K562 (cell line): Measurements from ENCODE around the gene PDZRN3. TPM values are rescaled to one million over a fixed set of nuclear protein-coding genes. Genes with fewer than 3 reads are reported as not detected.

Source experiments
- ATAC-seq: fragments of 200-7000 bp; cut with Tn5 transposase; 3 replicates; pipeline ENCODE4 v1.9.1; 2020; ENCODE audit warnings: moderate library complexity
- BruUV-seq: library from RNA; stranded (reverse); fragments of 400-500 nt; replicated peaks from 2 replicates; lab custom pipeline; 2021; lab: Mats Ljungman, UMichigan
- CTCF ChIA-PET: fragments of 300-600 bp; formaldehyde crosslinking; extraction: SDS; loops from one replicate; lab custom pipeline; 2021; ENCODE audit warnings: low intra/inter-chr PET ratio; lab: Yijun Ruan, JAX
- POLR2A ChIA-PET: fragments of 300-600, 350-650 bp; sonication (Branson Sonifier 250); formaldehyde crosslinking; extraction: SDS; loops from one replicate; lab custom pipeline; 2021; ENCODE audit warnings: antibody characterized with exemption, inconsistent platforms; lab: Yijun Ruan, JAX
- DNase-seq, 4 experiments: peaks; one replicate each; pipeline versions ENCODE4 v3.0.0 to v3.0.0-alpha.2; 2011 to 2018; ENCODE audit warnings: low spot score in 3 of 4, mixed read lengths in 3 of 4; ENCODE audit errors: extremely low read depth in 1 of 4
- FAIRE-seq: peaks from 2 replicates; lab custom pipeline; 2011; peaks lifted over from hg19 to GRCh38; lab: Jason Lieb, UNC
- H2AFZ ChIP-seq: 2 replicates; pipeline ENCODE4 v1.6.0; 2011; ENCODE audit warnings: low read depth, low read length, control low read depth, inconsistent platforms
- H3K27ac ChIP-seq: fragments of 200-600 bp; 3 replicates; pipeline ENCODE4 v1.8.0; 2011; ENCODE audit warnings: low read depth, mild to moderate bottlenecking, control low read depth, inconsistent platforms, low read length, moderate library complexity, mixed read lengths; ENCODE audit errors: extremely low read depth
- H3K27me3 ChIP-seq, 2 experiments: fragments of 300-600 bp in 1 of 2; 2 replicates in 1 of 2; 3 replicates in 1 of 2; pipeline versions ENCODE4 v1.6.0 to v1.8.0; 2011; ENCODE audit warnings: inconsistent platforms in 2 of 2, low read length in 2 of 2, mild to moderate bottlenecking in 1 of 2, mixed read lengths in 1 of 2, moderate library complexity in 1 of 2; ENCODE audit not compliant: control insufficient read depth in 2 of 2, insufficient read depth in 2 of 2
- H3K36me3 ChIP-seq: fragments of 300-600 bp; 3 replicates; pipeline ENCODE4 v1.8.0; 2011; ENCODE audit warnings: mild to moderate bottlenecking, low read length, inconsistent platforms; ENCODE audit not compliant: control insufficient read depth, insufficient read depth
- H3K4me1 ChIP-seq, 2 experiments: fragments of 200-600 bp in 1 of 2; replicated peaks in 1 of 2; 2 replicates in 1 of 2; 3 replicates in 1 of 2; pipeline versions ENCODE4 v1.5.1 to v1.8.0; 2011; ENCODE audit warnings: inconsistent platforms in 2 of 2, low read length in 2 of 2, mild to moderate bottlenecking in 1 of 2, mixed read lengths in 1 of 2, moderate library complexity in 1 of 2; ENCODE audit not compliant: control insufficient read depth in 2 of 2, insufficient read depth in 2 of 2
- H3K4me2 ChIP-seq: 2 replicates; pipeline ENCODE4 v1.6.1; 2011; ENCODE audit warnings: low read length, control low read depth, inconsistent platforms, mixed read lengths; ENCODE audit not compliant: insufficient read depth
- H3K4me3 ChIP-seq: fragments of 200-600 bp; sonication (generic), shearing (Covaris generic); 2 replicates; pipeline ENCODE4 v1.5.1; 2016; ENCODE audit warnings: control low read depth, inconsistent platforms
- H3K79me2 ChIP-seq: fragments of 200-600 bp; 3 replicates; pipeline ENCODE4 v1.8.0; 2011; ENCODE audit warnings: low read length, inconsistent platforms; ENCODE audit not compliant: control insufficient read depth, insufficient read depth
- H3K9ac ChIP-seq, 2 experiments: 2 replicates each; pipeline versions ENCODE4 v1.6.0 to v1.6.1; 2011; ENCODE audit warnings: low read depth in 2 of 2, low read length in 2 of 2, control low read depth in 1 of 2, inconsistent platforms in 1 of 2, mild to moderate bottlenecking in 1 of 2, mixed read lengths in 1 of 2; ENCODE audit not compliant: insufficient read depth in 1 of 2
- H3K9me1 ChIP-seq: one replicate; pipeline ENCODE4 v1.6.0; 2011; ENCODE audit warnings: inconsistent platforms, mild to moderate bottlenecking, low read length, moderate library complexity; ENCODE audit not compliant: control insufficient read depth, insufficient read depth
- H3K9me3 ChIP-seq: replicated peaks from 2 replicates; pipeline ENCODE4 v1.5.1; 2011; ENCODE audit warnings: low read depth, low read length, inconsistent platforms; ENCODE audit not compliant: control insufficient read depth, insufficient read depth
- H4K20me1 ChIP-seq: replicated peaks from 2 replicates; pipeline ENCODE4 v1.6.1; 2011; ENCODE audit warnings: low read length, inconsistent platforms, mixed read lengths; ENCODE audit not compliant: control insufficient read depth, insufficient read depth
- ARID1B ChIP-seq: fragments of 450-650 bp; IDR thresholded peaks from 2 replicates; pipeline ENCODE4 v1.6.1; 2016; ENCODE audit warnings: antibody characterized with exemption, mild to moderate bottlenecking, inconsistent platforms
- C11orf30 ChIP-seq: fragments of 450-650 bp; IDR thresholded peaks from 2 replicates; pipeline ENCODE4 v1.6.1; 2016; ENCODE audit warnings: low read depth, mild to moderate bottlenecking
- ZHX1 ChIP-seq: fragments of 150-350 bp; conservative IDR thresholded peaks from 2 replicates; pipeline ENCODE4 v1.6.1; 2014; ENCODE audit warnings: low read length
- ZNF707 ChIP-seq: fragments of 250-450 bp; sonication (Bioruptor Pico); conservative IDR thresholded peaks from 2 replicates; pipeline ENCODE4 v1.8.0; 2022; ENCODE audit warnings: inconsistent platforms, mild to moderate bottlenecking, moderate library complexity
- WGBS: fragments of 100-300 bp; shearing (Covaris generic); methylation state at CpG from one replicate; pipeline ENCODE4 v1.1.6; 2016; ENCODE audit warnings: low coverage, mixed read lengths; ENCODE audit not compliant: insufficient coverage; ENCODE audit errors: missing lambda C conversion rate; 5-methylcytosine and 5-hydroxymethylcytosine counted together
- in situ Hi-C: fragments of 300-500 bp; cut with MboI; formaldehyde crosslinking; loops from 4 replicates; pipeline ENCODE4 v1.15.0; 2018; ENCODE audit warnings: inconsistent platforms, mixed read lengths
- intact Hi-C: fragments of 100-400 bp; cut with micrococcal nuclease; formaldehyde crosslinking; loops from 2 replicates; pipeline ENCODE4 v1.14.2; 2022
- polyA plus RNA-seq, 8 experiments: library from polyadenylated mRNA; depleted of rRNA in 4 of 8; stranded (reverse) in 5 of 8; unstranded in 3 of 8; fragments of >200 nt; fragmentation: Nextera tagmentation in 2 of 8; fragmentation: Illumina TruSeq in 1 of 8; extraction: Ambion mirVana in 2 of 8; extraction: Trizol in 1 of 8; gene quantifications; 2 replicates each; pipeline versions ENCODE4 v1.2.1 to v1.2.3, GENCODE V29; 2011 to 2014; ENCODE audit warnings: inconsistent platforms in 1 of 8, missing spikeins in 1 of 8
- total RNA-seq, 7 experiments: library from RNA; depleted of rRNA in 6 of 7; stranded (reverse); fragments of >200 nt in 6 of 7; fragmentation: Illumina TruSeq in 2 of 7; extraction: Trizol in 2 of 7; gene quantifications; 2 replicates each; pipeline versions ENCODE4 v1.2.1 to v1.2.3, GENCODE V29; 2011 to 2021; ENCODE audit warnings: low replicate concordance in 1 of 7

Gene PDZRN3
- total and polyA plus RNA-seq, 9 of the 15 experiments (the other 6 are each of a cell fraction or from before 2014, with no cell fraction given) = 0.16 TPM; not detected in 8

- DNase-seq = no peak
- no peaks in the 10 kb centered on the region for H3K27me3 ChIP-seq
- no peak for TF ChIP-seq ZHX1
- no peak for TF ChIP-seq ARID1B
- TF ChIP-seq C11orf30 = no peak
- TF ChIP-seq ZNF707 (CRISPR knock-in tag) = no peak
- TF ChIP-seq, all 486 proteins: peak for 0
- Histone ChIP-seq H3K79me2 (no peaks in the 10 kb centered on the region), H3K9ac (no peak overlapping the region), H3K27ac (no peak overlapping the region), H3K4me3 (no peak overlapping the region), H3K9me3 (no peaks in the 10 kb centered on the region), H3K9me1 (no peaks in the 10 kb centered on the region), H3K4me1 (no peaks in the 10 kb centered on the region), H3K4me2 (no peak overlapping the region), H4K20me1 (no peaks in the 10 kb centered on the region), H3K36me3 (no peaks in the 10 kb centered on the region), H2AFZ (no peak overlapping the region)
- in situ Hi-C loops = loop anchor here (5.0 kb wide), 1 partner anchor 329 kb away; no protein-coding TSS in a partner anchor
- 0% methylated on average over 5 of the region's 7 CpGs for WGBS
- POLR2A ChIA-PET = no interaction called here
- no TSS peak for BruUV-seq
- FAIRE-seq = no peak
- intact Hi-C loops = no loop called here
- ATAC-seq = no peak
- CTCF ChIA-PET = no interaction called here
Observed at GRCh38 chr3:73426606-73427005, 198.1 kb downstream of the PDZRN3 start.
